GM21381 (cell line): ENCODE results near the gene SPATA32.
"Not testable (repeated sequence)": the region's sequence is repeated elsewhere in the genome, so short reads cannot be mapped to it uniquely, and the experiment has no call there.

Source experiments
- ATAC-seq: cut with Tn5 transposase; IDR thresholded peaks from one replicate; pipeline ENCODE4 v1.9.1; 2021; ENCODE audit warnings: mild to moderate bottlenecking, moderate library complexity; ENCODE audit not compliant: unreplicated experiment

SPATA32 gene

GRCh38 chr17:45271603-45272002 lies 9.7 kb upstream of the SPATA32 start:
- no peak for ATAC-seq

- no peak for ATAC-seq
Measured at GRCh38 chr17:45270828-45271418, 9.0 kb upstream of the SPATA32 start.

- no peak for ATAC-seq
Measured at GRCh38 chr17:45269912-45270311, 8.0 kb upstream of the SPATA32 start.

GRCh38 chr17:45267436-45268055 lies 5.7 kb upstream of the SPATA32 start:
- ATAC-seq, result no peak

- ATAC-seq, result no peak
Measured at GRCh38 chr17:45266372-45266926, 4.6 kb upstream of the SPATA32 start.

- no peak for ATAC-seq
Measured at GRCh38 chr17:45265821-45266220, 3.9 kb upstream of the SPATA32 start.

- ATAC-seq, result no peak
Measured at GRCh38 chr17:45264988-45265387, 3.1 kb upstream of the SPATA32 start.

GRCh38 chr17:45264430-45264829 lies 2.5 kb upstream of the SPATA32 start:
- no peak for ATAC-seq

- ATAC-seq, result no peak
Measured at GRCh38 chr17:45263477-45263860, 1.6 kb upstream of the SPATA32 start.

- ATAC-seq, result peak; percentile 12
Measured at GRCh38 chr17:45262516-45263476, 902 bp upstream of the SPATA32 start.

- ATAC-seq, result no peak
Measured at GRCh38 chr17:45260204-45260783, 1.6 kb downstream of the SPATA32 start.

- no peak for ATAC-seq
Measured at GRCh38 chr17:45258981-45259380, 2.9 kb downstream of the SPATA32 start.

GRCh38 chr17:45257115-45257514 lies 4.8 kb downstream of the SPATA32 start:
- ATAC-seq, result no peak

GRCh38 chr17:45256114-45256966 lies 5.6 kb downstream of the SPATA32 start:
- no peak for ATAC-seq

- ATAC-seq, result no peak
Measured at GRCh38 chr17:45255358-45255757, 6.5 kb downstream of the SPATA32 start.

GRCh38 chr17:45253879-45254278 lies 8.0 kb downstream of the SPATA32 start:
- no peak for ATAC-seq

- not testable (repeated sequence) for ATAC-seq
Measured at GRCh38 chr17:45253237-45253636, 8.7 kb downstream of the SPATA32 start.

GRCh38 chr17:45251931-45252330 lies 10.0 kb downstream of the SPATA32 start:
- ATAC-seq, result no peak

GRCh38 chr17:45248132-45248957 lies 13.5 kb downstream of the SPATA32 start:
- ATAC-seq, result peak; percentile 44
